Esophagus muscularis mucosa (tissue), 4 donors: ENCODE data around the gene PDE6D.

Source experiments
- CTCF ChIP-seq, 3 experiments: fragments of 200-600 bp in 2 of 3; fragments of 450-650 bp in 1 of 3; sonication (generic) in 2 of 3; IDR thresholded peaks; one replicate each; pipeline ENCODE4 v1.5.1; 2017 to 2019; ENCODE audit warnings: antibody characterized with exemption in 3 of 3, mild to moderate bottlenecking in 2 of 3, moderate library complexity in 1 of 3
- EP300 ChIP-seq: sonication (generic); formaldehyde crosslinking; IDR thresholded peaks from one replicate; pipeline ENCODE4 v1.6.1; 2017; ENCODE audit warnings: antibody characterized with exemption
- POLR2A ChIP-seq: fragments of 450-650 bp; IDR thresholded peaks from one replicate; pipeline ENCODE4 v1.6.1; 2017; ENCODE audit warnings: antibody characterized with exemption, moderate library complexity, mild to moderate bottlenecking, low read depth
- POLR2AphosphoS5 ChIP-seq, 2 donors: sonication (generic); formaldehyde crosslinking; IDR thresholded peaks; one replicate each; pipeline ENCODE4 v1.6.1; 2017; ENCODE audit warnings: antibody characterized with exemption in 2 of 2

- no peak for TF ChIP-seq CTCF (IDR thresholded peaks at IDR 0.05)
- TF ChIP-seq POLR2A, result no peak
- no peak for TF ChIP-seq EP300
- no peak for TF ChIP-seq POLR2AphosphoS5 (IDR thresholded peaks at IDR 0.05)
Observed at GRCh38 chr2:231820786-231821303, 39.8 kb upstream of the PDE6D start.
